CD14-positive monocyte (primary cell): ENCODE measurements around the gene ZNF416. TPM values are rescaled to one million over a fixed set of nuclear protein-coding genes. Genes with fewer than 3 reads are reported as not detected.

Experiments
- DNase-seq, 3 donors: peaks; one replicate each; pipeline ENCODE4 v3.0.0-alpha.2; 2011 to 2022
- H2AFZ ChIP-seq: 2 replicates; pipeline ENCODE4 v1.6.0; 2012; ENCODE audit warnings: mild to moderate bottlenecking, low read depth, low read length, inconsistent platforms; ENCODE audit not compliant: insufficient read depth, poor library complexity, severe bottlenecking
- H3K27ac ChIP-seq, 2 donors: 1 replicate in 1 of 2; 2 replicates in 1 of 2; pipeline ENCODE4 v1.5.1; 2012 to 2013; ENCODE audit warnings: low read length in 2 of 2, control low read depth in 1 of 2, inconsistent platforms in 1 of 2, low read depth in 1 of 2, mild to moderate bottlenecking in 1 of 2
- H3K27me3 ChIP-seq, 2 donors: one replicate each; pipeline versions ENCODE4 v1.6.0 to v1.6.1; 2011 to 2013; ENCODE audit warnings: low read length in 2 of 2; ENCODE audit not compliant: control insufficient read depth in 2 of 2, insufficient read depth in 2 of 2
- H3K36me3 ChIP-seq, 2 donors: replicated peaks in 1 of 2; 1 replicate in 1 of 2; 2 replicates in 1 of 2; pipeline versions ENCODE4 v1.5.1 to v1.6.1; 2012 to 2013; ENCODE audit warnings: low read length in 2 of 2, control low read depth in 1 of 2, inconsistent platforms in 1 of 2, mild to moderate bottlenecking in 1 of 2; ENCODE audit not compliant: insufficient read depth in 2 of 2, control insufficient read depth in 1 of 2
- H3K4me1 ChIP-seq, 2 donors: 1 replicate in 1 of 2; 2 replicates in 1 of 2; pipeline versions ENCODE4 v1.5.1 to v1.6.1; 2012 to 2013; ENCODE audit warnings: low read length in 2 of 2, control low read depth in 1 of 2, inconsistent platforms in 1 of 2, mild to moderate bottlenecking in 1 of 2, moderate library complexity in 1 of 2; ENCODE audit not compliant: insufficient read depth in 2 of 2, control insufficient read depth in 1 of 2
- H3K4me2 ChIP-seq: replicated peaks from 2 replicates; pipeline ENCODE3; 2012; ENCODE audit warnings: low read length, moderate library complexity, mild to moderate bottlenecking; ENCODE audit not compliant: poor library complexity, severe bottlenecking; ENCODE audit errors: extremely low read depth
- H3K4me3 ChIP-seq, 3 experiments: fragments of 200-600 bp in 1 of 3; sonication (generic) in 1 of 3; replicated peaks in 1 of 3; 1 replicate in 2 of 3; 2 replicates in 1 of 3; pipeline ENCODE4 v1.5.1; 2011 to 2013; ENCODE audit warnings: low read length in 3 of 3, mild to moderate bottlenecking in 3 of 3, control low read depth in 2 of 3, low read depth in 2 of 3, inconsistent platforms in 1 of 3, moderate library complexity in 1 of 3
- H3K79me2 ChIP-seq: 2 replicates; pipeline ENCODE4 v1.6.0; 2012; ENCODE audit warnings: mild to moderate bottlenecking, control low read depth, inconsistent platforms, low read length, moderate library complexity; ENCODE audit not compliant: insufficient read depth
- H3K9ac ChIP-seq: 2 replicates; pipeline ENCODE4 v1.6.0; 2017; ENCODE audit warnings: low read length, mild to moderate bottlenecking; ENCODE audit not compliant: insufficient read depth, poor library complexity, severe bottlenecking
- H3K9me3 ChIP-seq, 2 donors: replicated peaks in 1 of 2; 1 replicate in 1 of 2; 2 replicates in 1 of 2; pipeline versions ENCODE4 v1.5.1 to v1.6.1; 2012 to 2013; ENCODE audit warnings: low read length in 2 of 2, control low read depth in 1 of 2; ENCODE audit not compliant: control insufficient read depth in 1 of 2, insufficient read depth in 1 of 2
- H4K20me1 ChIP-seq: 2 replicates; pipeline ENCODE4 v1.6.0; 2012; ENCODE audit warnings: mild to moderate bottlenecking, low read length, control low read depth, moderate library complexity; ENCODE audit not compliant: insufficient read depth
- H3K27ac Mint-ChIP-seq, 7 donors: one replicate each; pipeline ENCODE4 v1.8.0; 2020; ENCODE audit warnings: mild to moderate bottlenecking in 7 of 7, mixed read lengths in 7 of 7, moderate library complexity in 6 of 7, inconsistent platforms in 2 of 7
- H3K27me3 Mint-ChIP-seq, 3 donors: one replicate each; pipeline ENCODE4 v1.8.0; 2021 to 2022; ENCODE audit warnings: low read depth in 3 of 3, mild to moderate bottlenecking in 3 of 3, mixed read lengths in 3 of 3, moderate library complexity in 3 of 3, inconsistent platforms in 1 of 3
- H3K36me3 Mint-ChIP-seq, 2 donors: one replicate each; pipeline ENCODE4 v1.8.0; 2020; ENCODE audit warnings: mixed read lengths in 2 of 2, inconsistent platforms in 1 of 2, mild to moderate bottlenecking in 1 of 2
- H3K4me1 Mint-ChIP-seq: one replicate; pipeline ENCODE4 v1.8.0; 2020; ENCODE audit warnings: mild to moderate bottlenecking, mixed read lengths
- H3K4me3 Mint-ChIP-seq, 2 donors: one replicate each; pipeline ENCODE4 v1.8.0; 2020; ENCODE audit warnings: mild to moderate bottlenecking in 2 of 2, mixed read lengths in 2 of 2, moderate library complexity in 1 of 2
- H3K9me3 Mint-ChIP-seq, 7 donors: one replicate each; pipeline ENCODE4 v1.8.0; 2020 to 2022; ENCODE audit warnings: mixed read lengths in 7 of 7, mild to moderate bottlenecking in 6 of 7, moderate library complexity in 6 of 7, inconsistent platforms in 2 of 7
- CTCF ChIP-seq: fragments of 200-600 bp; IDR thresholded peaks from one replicate; pipeline ENCODE4 v1.8.0; 2022; ENCODE audit warnings: antibody characterized with exemption, mild to moderate bottlenecking
- WGBS: methylation state at CpG from one replicate; pipeline ENCODE4 v1.1.5; 2013; ENCODE audit warnings: missing lambda C conversion rate; ENCODE audit not compliant: insufficient coverage; 5-methylcytosine and 5-hydroxymethylcytosine counted together
- intact Hi-C, 2 donors: fragments of 100-400 bp; cut with micrococcal nuclease; formaldehyde crosslinking; loops; one replicate each; pipeline versions ENCODE4 v1.15.0 to v1.15.1; 2023
- polyA plus RNA-seq, 3 donors: library from polyadenylated mRNA; depleted of rRNA in 1 of 3; unstranded in 2 of 3; stranded (reverse) in 1 of 3; fragments of 300-500 nt in 2 of 3; fragments of >200 nt in 1 of 3; fragmentation: Illumina TruSeq in 2 of 3; gene quantifications; 1 replicate in 2 of 3; 2 replicates in 1 of 3; pipeline ENCODE4 v1.2.3, GENCODE V29; 2012 to 2021

ZNF416 gene
- polyA plus RNA-seq, 3 donors, result 0.48 to 2.1 (median 1.4) TPM

- peak overlapping the region; percentile 71 for H3K4me2 ChIP-seq
- peaks cover 0 to 4% (median 2%) of the 10 kb centered on the region in 3 donors for H3K27me3 Mint-ChIP-seq
- H3K9me3 Mint-ChIP-seq, result peaks cover 57 to 86% (median 83%) of the 10 kb centered on the region in 7 donors
- peak overlapping the region in 1 of 3 experiments; percentile 76 for H3K4me3 ChIP-seq
- H3K4me1 ChIP-seq, result peaks cover 18 to 27% of the 10 kb centered on the region in 2 donors
- H2AFZ ChIP-seq, result peak overlapping the region; percentile 89
- WGBS, result 36% methylated on average over 17 of the region's 21 CpGs
- no peak overlapping the region for H3K27ac Mint-ChIP-seq
- no peaks in the 10 kb centered on the region for H3K27me3 ChIP-seq
- peaks cover 23 to 29% of the 10 kb centered on the region in 2 donors for H3K36me3 Mint-ChIP-seq
- H3K79me2 ChIP-seq, result no peaks in the 10 kb centered on the region
- no peak overlapping the region for H3K9ac ChIP-seq
- peaks cover 0 to 21% of the 10 kb centered on the region in 2 donors for H3K36me3 ChIP-seq
- intact Hi-C loops, result loop anchor here in 1 of 2 donors (5.0 kb wide), 1 partner anchor 99 kb away; the partner anchor contains the start of gene ZNF551
- peaks cover 67 to 68% of the 10 kb centered on the region in 2 donors for H3K9me3 ChIP-seq
- no peak overlapping the region for H3K27ac ChIP-seq
- no peak overlapping the region for H3K4me3 Mint-ChIP-seq
- DNase-seq, result no peak
- peaks cover 16% of the 10 kb centered on the region for H3K4me1 Mint-ChIP-seq
- H4K20me1 ChIP-seq, result no peaks in the 10 kb centered on the region
- TF ChIP-seq CTCF, result no peak
Observed at GRCh38 chr19:57583104-57583520, 4.4 kb upstream of the ZNF416 start.

GRCh38 chr19:57576661-57577060, 2.0 kb downstream of the ZNF416 start:
- H3K27ac ChIP-seq, result no peak overlapping the region
- peaks cover 31 to 53% of the 10 kb centered on the region in 2 donors for H3K36me3 ChIP-seq
- peaks cover 67 to 88% (median 80%) of the 10 kb centered on the region in 7 donors for H3K9me3 Mint-ChIP-seq

More at GRCh38 chr19:57576661-57577060, 2.0 kb downstream of the ZNF416 start:
- no peaks in the 10 kb centered on the region for H4K20me1 ChIP-seq
- Mint-ChIP-seq H3K27me3 (peaks cover 0 to 6% (median 3%) of the 10 kb centered on the region in 3 donors), H3K4me1 (peaks cover 17% of the 10 kb centered on the region), H3K27ac (no peak overlapping the region), H3K36me3 (peaks cover 53 to 57% of the 10 kb centered on the region in 2 donors), H3K4me3 (no peak overlapping the region)
- peaks cover 71 to 81% of the 10 kb centered on the region in 2 donors for H3K9me3 ChIP-seq
- H3K27me3 ChIP-seq, result no peaks in the 10 kb centered on the region
- H2AFZ ChIP-seq, result no peak overlapping the region
- no peak for DNase-seq
- no peak overlapping the region for H3K9ac ChIP-seq
- intact Hi-C loops, result loop anchor here (5.0 to 10.0 kb wide), 5 partner anchors 52 to 99 kb away; partner anchors contain the start of genes ZNF211 (in 2 of the 2), ZNF549 (in 1 of the 2), ZNF772 (in 1 of the 2) and ZNF773 (in 1 of the 2)
- no peak overlapping the region for H3K4me2 ChIP-seq
- H3K79me2 ChIP-seq, result no peaks in the 10 kb centered on the region
- no peak for TF ChIP-seq CTCF
- H3K4me3 ChIP-seq, result peak overlapping the region in 1 of 3 experiments; percentile 54
- H3K4me1 ChIP-seq, result peaks cover 9 to 16% of the 10 kb centered on the region in 2 donors
